Measurements from ENCODE around the gene RAB11B. TPM values are rescaled to one million over a fixed set of nuclear protein-coding genes. Genes with fewer than 3 reads are reported as not detected.
"Not testable (repeated sequence)": the region's sequence is repeated elsewhere in the genome, so short reads cannot be mapped to it uniquely, and the experiment has no call there.

The RAB11B gene
- total RNA-seq, 1 donor from 2014 or later = 123 TPM

- no peak overlapping the region for H3K4me3 Mint-ChIP-seq
- no peaks in the 10 kb centered on the region for H3K36me3 Mint-ChIP-seq
- H3K27ac Mint-ChIP-seq = no peak overlapping the region
- peaks cover 16% of the 10 kb centered on the region for H3K27me3 Mint-ChIP-seq
- DNase-seq (ENCODE audit: extremely low spot score, unreplicated experiment) = no peak
- peaks cover 4% of the 10 kb centered on the region for H3K9me3 Mint-ChIP-seq
- TF ChIP-seq CTCF (conservative IDR thresholded peaks at IDR 0.05) = no peak
- H3K4me1 Mint-ChIP-seq (ENCODE audit: unreplicated experiment) = peaks cover 10% of the 10 kb centered on the region
These were observed 37.9 kb upstream of the RAB11B start for GRCh38 chr19:8352134-8352827.

GRCh38 chr19:8352845-8353244 lies 37.3 kb upstream of the RAB11B start:
- DNase-seq (ENCODE audit: extremely low spot score, unreplicated experiment); H3K27ac Mint-ChIP-seq; H3K36me3 Mint-ChIP-seq; H3K4me1 Mint-ChIP-seq (ENCODE audit: unreplicated experiment); H3K4me3 Mint-ChIP-seq; H3K9me3 Mint-ChIP-seq: not testable (repeated sequence)
- H3K27me3 Mint-ChIP-seq = peaks cover 16% of the 10 kb centered on the region

GRCh38 chr19:8355631-8356402 lies 34.3 kb upstream of the RAB11B start:
- Mint-ChIP-seq H3K27ac (no peak overlapping the region), H3K4me3 (no peak overlapping the region), H3K9me3 (peaks cover 4% of the 10 kb centered on the region), H3K4me1 (ENCODE audit: unreplicated experiment) (peaks cover 8% of the 10 kb centered on the region), H3K27me3 (peaks cover 13% of the 10 kb centered on the region), H3K36me3 (no peaks in the 10 kb centered on the region)
- TF ChIP-seq CTCF (conservative IDR thresholded peaks at IDR 0.05) = no peak
- no peak for DNase-seq (ENCODE audit: extremely low spot score, unreplicated experiment)

- no peak for DNase-seq (ENCODE audit: extremely low spot score, unreplicated experiment)
These were observed 33.1 kb upstream of the RAB11B start for GRCh38 chr19:8357007-8357521.

GRCh38 chr19:8358948-8359347 lies 31.2 kb upstream of the RAB11B start:
- H3K4me3 Mint-ChIP-seq = no peak overlapping the region
- H3K27me3 Mint-ChIP-seq = peaks cover 24% of the 10 kb centered on the region
- TF ChIP-seq CTCF (conservative IDR thresholded peaks at IDR 0.05) = no peak
- no peak overlapping the region for H3K27ac Mint-ChIP-seq
- peaks cover 22% of the 10 kb centered on the region for H3K4me1 Mint-ChIP-seq (ENCODE audit: unreplicated experiment)
- H3K9me3 Mint-ChIP-seq = peaks cover 4% of the 10 kb centered on the region
- DNase-seq (ENCODE audit: extremely low spot score, unreplicated experiment) = no peak
- H3K36me3 Mint-ChIP-seq = no peaks in the 10 kb centered on the region

More at GRCh38 chr19:8357007-8357521, 33.1 kb upstream of the RAB11B start:
- Mint-ChIP-seq H3K27me3 (peaks cover 12% of the 10 kb centered on the region), H3K27ac (no peak overlapping the region), H3K36me3 (no peaks in the 10 kb centered on the region), H3K4me1 (ENCODE audit: unreplicated experiment) (peaks cover 14% of the 10 kb centered on the region), H3K9me3 (peaks cover 4% of the 10 kb centered on the region), H3K4me3 (no peak overlapping the region)
- TF ChIP-seq CTCF (conservative IDR thresholded peaks at IDR 0.05) = no peak

GRCh38 chr19:8360196-8360595 lies 30.0 kb upstream of the RAB11B start:
- Mint-ChIP-seq H3K36me3 (no peaks in the 10 kb centered on the region), H3K27ac (no peak overlapping the region), H3K27me3 (peaks cover 26% of the 10 kb centered on the region), H3K9me3 (peaks cover 4% of the 10 kb centered on the region), H3K4me3 (no peak overlapping the region), H3K4me1 (ENCODE audit: unreplicated experiment) (peaks cover 22% of the 10 kb centered on the region)
- DNase-seq (ENCODE audit: extremely low spot score, unreplicated experiment) = no peak
- TF ChIP-seq CTCF (conservative IDR thresholded peaks at IDR 0.05) = no peak

All from type B pancreatic cell (in vitro differentiated cells).